Activated gamma-delta T cell (primary cell): ENCODE measurements around the gene HOXD12.

Experiments
- DNase-seq: peaks from one replicate; lab custom pipeline; 2025; lab: John Stamatoyannopoulos, UW

Gene HOXD12

GRCh38 chr2:176080540-176081375 lies 18.8 kb upstream of the HOXD12 start:
- DNase-seq: no peak

DNA sequence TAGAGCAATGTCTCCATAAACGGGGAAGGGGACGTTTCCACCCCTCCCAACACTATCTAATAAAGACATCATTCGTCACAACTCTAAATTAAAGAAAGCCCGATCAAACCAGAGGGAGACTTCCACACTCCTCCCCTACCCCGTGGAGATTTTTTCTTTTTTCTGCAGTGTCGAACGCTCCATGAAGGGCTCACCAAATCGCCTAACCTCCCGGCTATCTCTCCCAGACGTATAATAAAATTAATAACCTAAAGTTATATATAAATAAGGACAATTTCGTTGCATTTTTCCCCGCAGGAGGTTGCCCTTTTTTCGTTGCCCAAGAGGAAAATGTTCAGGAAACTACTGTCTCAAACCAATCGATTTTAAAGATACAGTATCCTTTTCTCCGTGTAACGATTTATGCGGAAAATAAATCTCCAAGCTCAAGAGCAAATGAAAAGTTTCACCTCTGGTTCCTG lies 18.2 kb upstream of the HOXD12 start:
- no peak for DNase-seq

- no peak for DNase-seq
Measured at GRCh38 chr2:176081837-176082524, 17.6 kb upstream of the HOXD12 start.

GRCh38 chr2:176082525-176082823 lies 17.1 kb upstream of the HOXD12 start:
- DNase-seq: no peak

DNA sequence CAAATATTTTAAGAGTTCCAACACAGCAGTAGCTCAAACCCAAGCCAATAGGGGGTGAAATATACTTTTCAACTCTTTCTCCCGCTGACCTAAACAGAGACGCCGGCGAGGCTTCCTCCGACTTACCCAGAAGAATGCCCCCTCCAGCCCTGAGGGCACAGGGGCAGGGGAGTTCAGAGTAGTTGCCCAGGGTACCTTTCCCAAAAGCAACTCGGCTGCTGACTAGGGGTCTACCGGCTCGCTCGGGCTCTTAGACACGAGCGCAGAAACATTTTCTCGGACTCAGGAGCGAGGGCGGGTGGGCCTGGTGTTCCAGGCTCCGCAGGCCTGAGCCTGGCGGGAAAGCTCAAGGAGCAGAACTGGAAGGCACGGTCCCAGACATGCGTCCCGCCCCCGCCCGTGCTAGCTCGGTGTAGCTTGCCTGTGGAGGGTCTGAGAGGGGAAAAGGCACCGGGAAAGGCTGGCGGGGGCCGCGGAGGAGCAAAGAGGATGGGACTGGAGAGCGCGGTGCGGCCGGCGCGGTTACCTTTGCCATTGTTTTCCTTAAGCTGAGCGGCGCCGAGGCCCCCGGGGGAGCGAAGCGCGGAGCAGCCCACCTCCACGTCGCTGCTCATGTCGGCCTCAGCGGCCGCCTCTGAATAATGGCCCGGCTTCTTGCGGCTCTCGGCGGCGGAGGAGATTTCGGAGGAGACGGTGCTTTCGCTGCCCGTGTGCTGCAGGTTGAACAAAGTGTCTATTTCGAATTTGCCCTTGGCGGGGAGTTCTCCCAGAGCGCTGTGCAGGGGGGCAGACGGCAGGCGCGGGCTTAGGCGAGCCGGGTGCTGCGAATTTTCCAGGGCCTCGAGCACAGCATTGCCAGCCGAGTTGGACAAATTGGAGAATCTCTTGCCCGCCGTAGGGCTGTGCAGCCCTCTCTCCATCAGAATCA lies 16.5 kb upstream of the HOXD12 start:
- DNase-seq: no peak

- no peak for DNase-seq
Measured at GRCh38 chr2:176083796-176084261, 15.8 kb upstream of the HOXD12 start, which contains the start of gene EVX2. Gene EVX2 (minus strand): TSS chr2:176083962. CDS start chr2:176083776, 186 bp downstream.

GRCh38 chr2:176084611-176085119 lies 14.9 kb upstream of the HOXD12 start:
- DNase-seq: no peak

GRCh38 chr2:176085120-176085788 lies 14.3 kb upstream of the HOXD12 start:
- no peak for DNase-seq

GRCh38 chr2:176085861-176086771 lies 13.5 kb upstream of the HOXD12 start:
- DNase-seq: no peak

- DNase-seq: no peak
Measured at GRCh38 chr2:176087330-176088047, 12.1 kb upstream of the HOXD12 start.

DNA sequence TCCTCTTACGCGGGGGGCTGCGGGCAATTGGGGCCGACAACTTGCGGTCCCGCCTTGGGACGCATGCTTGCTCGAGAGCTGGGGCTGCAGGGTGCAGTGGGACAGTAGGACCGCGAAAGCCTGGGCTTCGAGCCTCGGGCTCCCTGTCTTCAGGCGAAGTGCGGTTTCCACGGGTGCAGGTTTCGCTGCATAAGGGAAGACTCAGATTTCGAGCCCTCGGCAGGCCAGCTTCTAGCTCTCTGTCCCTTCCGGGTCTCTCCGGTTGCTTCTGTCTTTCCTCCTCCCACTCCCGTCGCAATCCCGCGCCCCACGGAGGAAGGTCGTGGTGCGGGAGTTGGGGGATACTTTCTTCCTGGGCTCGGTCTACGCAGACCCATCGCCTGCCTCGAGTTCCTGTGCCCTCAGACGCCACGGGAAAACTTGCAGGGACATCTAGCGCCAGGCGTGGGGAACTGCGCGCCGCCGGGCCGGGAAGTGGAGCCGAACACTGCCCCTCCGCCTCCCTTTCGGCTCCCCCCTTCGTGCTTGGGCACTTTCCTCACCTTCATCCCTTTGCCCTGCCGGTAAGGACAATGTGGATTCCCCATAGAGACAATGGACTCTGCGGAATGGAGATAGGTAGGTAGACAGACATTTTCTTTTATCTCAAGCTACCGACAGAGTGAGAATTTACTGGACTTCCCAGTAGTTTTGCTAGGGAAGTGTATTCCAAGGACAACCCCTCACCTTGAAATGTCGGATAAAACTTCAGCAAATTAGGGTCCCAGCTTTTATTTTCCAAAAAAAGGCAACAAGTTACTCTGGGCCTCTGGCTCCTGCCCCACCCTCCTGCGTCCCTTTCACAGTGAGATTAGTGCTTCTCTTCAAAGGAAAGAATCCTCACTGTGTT lies 11.3 kb upstream of the HOXD12 start:
- no peak for DNase-seq

DNA sequence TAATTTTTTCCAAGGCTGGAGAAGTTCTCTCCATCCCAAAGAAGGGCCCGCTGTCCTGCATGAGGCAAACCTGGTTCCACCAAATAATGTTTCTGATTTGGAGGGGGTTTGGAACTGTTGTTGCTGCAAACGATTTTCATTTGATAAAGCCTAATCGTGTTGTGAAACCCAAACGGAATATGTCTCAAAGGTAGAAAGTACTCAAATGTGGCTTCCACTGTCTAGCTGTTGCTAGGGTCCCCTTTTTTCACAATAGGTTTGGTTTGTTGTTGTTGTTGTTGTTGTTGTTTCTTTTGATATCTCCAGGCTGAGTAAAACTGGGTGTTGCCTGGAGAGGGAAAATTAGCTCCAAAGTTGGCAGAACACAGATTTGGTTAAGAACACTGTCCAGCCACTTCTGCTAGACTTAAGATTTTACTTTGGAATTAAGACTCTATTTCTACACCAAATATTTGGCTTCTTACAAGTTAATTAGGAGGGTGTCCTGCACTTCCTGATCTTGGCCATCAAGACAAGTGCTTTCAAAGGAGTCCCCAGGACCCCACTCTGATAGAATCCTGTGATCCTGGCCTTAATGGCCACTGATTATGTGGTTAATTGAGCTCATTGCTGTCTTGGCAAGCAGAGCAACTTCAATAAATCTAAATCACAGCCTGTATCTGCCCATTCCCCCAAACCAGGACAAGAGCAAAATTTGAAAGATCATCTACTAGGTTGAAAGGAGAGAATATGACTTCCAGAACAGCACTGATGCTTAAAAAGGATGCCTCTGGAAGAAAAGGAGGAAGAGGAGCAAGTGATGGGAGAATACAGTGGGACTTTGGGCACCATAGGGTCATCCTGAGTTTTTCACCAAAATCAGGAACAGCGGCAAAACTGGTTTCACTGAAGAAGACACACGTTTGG lies 10.4 kb upstream of the HOXD12 start:
- no peak for DNase-seq

GRCh38 chr2:176089843-176090395 lies 9.7 kb upstream of the HOXD12 start:
- no peak for DNase-seq

DNA sequence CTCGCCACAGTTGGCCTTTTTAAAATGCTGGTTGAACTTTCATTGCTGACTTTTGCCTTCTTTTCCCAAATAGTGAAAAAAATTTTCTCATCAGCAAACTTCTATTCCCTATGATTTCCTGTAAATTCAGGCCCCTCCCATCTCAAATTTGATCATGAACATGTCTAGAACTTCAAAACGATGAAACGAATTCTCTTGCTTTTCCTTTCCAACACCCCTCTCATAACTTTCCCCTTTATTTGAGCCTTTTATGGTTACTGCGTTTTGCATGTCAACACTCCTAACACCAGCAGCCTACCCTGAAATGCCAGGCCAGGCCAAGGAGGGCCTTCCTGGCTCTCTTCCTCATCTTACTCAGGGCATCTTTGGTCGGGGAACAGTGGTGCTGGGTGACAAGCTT lies 8.7 kb upstream of the HOXD12 start:
- DNase-seq: no peak

- no peak for DNase-seq
Measured at GRCh38 chr2:176091329-176092258, 8.0 kb upstream of the HOXD12 start.
